ENCODE results near the gene POU4F2.

Gene POU4F2

DNA sequence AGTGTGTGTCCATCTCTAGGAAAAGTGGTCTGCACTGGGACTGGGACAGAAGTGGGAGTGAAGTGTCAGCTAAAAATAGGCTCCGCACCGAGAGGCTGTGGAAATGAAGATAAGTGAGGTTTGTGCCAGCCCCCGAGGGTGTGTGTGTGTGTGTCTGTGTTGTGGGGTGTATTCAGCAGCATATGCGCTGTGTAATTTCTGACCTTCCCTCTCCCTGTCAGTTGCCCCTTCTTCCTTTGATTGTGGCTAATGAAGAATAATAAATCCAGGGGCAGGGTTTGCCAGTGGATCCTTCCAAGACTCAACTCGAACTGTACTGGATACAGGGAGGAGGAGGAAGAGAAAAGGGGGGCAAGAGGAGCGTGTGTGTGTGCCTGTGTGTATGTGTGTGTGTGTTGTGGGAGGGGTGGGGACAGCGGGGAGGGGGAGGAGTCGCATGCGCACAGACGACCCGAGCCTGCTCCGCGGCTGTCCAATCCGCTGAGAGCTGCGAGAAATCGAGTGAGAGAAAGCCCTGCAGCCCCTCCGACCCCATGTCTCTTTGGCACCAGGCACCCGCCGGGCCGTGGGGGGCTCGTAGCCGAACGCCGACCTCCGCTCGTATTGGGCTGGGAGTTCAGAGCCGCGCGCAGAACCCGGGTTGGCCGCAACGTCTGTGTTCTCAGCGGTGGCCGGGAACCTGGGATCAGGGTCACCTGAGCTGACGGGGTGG is 916 bp upstream of the POU4F2 start:
- TF ChIP-seq EZH2phosphoT487 (IDR thresholded peaks at IDR 0.05; ENCODE audit: borderline replicate concordance): no peak
- TF ChIP-seq CTCF (conservative IDR thresholded peaks at IDR 0.05; ENCODE audit: low read length): no peak
- H4K20me1 ChIP-seq (ENCODE audit: insufficient read depth, low read length, poor library complexity, severe bottlenecking): no peaks in the 10 kb centered on the region
- H3K9me2 ChIP-seq (replicated peaks; ENCODE audit: low read depth, low read length): no peaks in the 10 kb centered on the region
- H3K9me3 ChIP-seq (ENCODE audit: insufficient read depth, low read depth, low read length): no peaks in the 10 kb centered on the region
- H3K4me1 ChIP-seq (ENCODE audit: insufficient read depth, low read length, poor library complexity, severe bottlenecking): no peaks in the 10 kb centered on the region
- H3K79me2 ChIP-seq (ENCODE audit: insufficient read depth, low read length): no peaks in the 10 kb centered on the region
- H3K9ac ChIP-seq (ENCODE audit: low read depth, low read length, poor library complexity, severe bottlenecking): no peak overlapping the region
- no peaks in the 10 kb centered on the region for H3F3A ChIP-seq (ENCODE audit: low read depth)
- H3K36me3 ChIP-seq (ENCODE audit: insufficient read depth, low read length): no peaks in the 10 kb centered on the region
- H3K27me3 ChIP-seq (ENCODE audit: insufficient read depth, low read length, poor library complexity, severe bottlenecking): no peaks in the 10 kb centered on the region
- no peak overlapping the region for H3K4me3 ChIP-seq (ENCODE audit: low read length, poor library complexity, severe bottlenecking)
- H3K4me2 ChIP-seq (ENCODE audit: low read depth, low read length, poor library complexity, severe bottlenecking): no peak overlapping the region
- H2AFZ ChIP-seq (ENCODE audit: low read length): no peak overlapping the region

DNA sequence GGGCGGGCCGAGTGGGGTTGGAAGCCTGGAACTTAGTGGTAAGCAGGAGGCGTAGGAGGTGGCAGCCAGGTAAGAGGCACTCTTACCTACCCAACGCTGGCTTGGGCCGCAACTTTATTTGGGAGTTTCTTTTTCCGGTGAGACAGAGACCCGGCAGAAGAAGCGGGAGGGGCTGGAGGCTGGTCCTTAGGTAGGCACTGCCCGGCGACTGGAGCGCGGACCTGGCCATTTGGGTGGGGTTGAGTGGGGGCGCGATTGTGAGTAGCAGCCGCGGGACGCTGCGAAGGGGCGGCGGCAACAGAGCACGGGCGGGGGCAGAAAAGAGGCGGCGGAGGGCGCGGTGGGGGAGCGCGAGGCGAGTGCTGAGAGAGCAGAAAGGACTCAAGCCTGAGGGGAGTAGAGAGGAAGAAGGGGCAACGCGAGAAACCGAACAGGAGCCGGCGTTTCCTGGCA is 334 bp upstream of the POU4F2 start:
- Histone ChIP-seq H3K79me2 (ENCODE audit: insufficient read depth, low read length) (no peaks in the 10 kb centered on the region), H3K4me3 (ENCODE audit: low read length, poor library complexity, severe bottlenecking) (no peak overlapping the region), H3K4me1 (ENCODE audit: insufficient read depth, low read length, poor library complexity, severe bottlenecking) (no peaks in the 10 kb centered on the region)

GRCh38 chr4:146639506-146639932 is 826 bp downstream of the POU4F2 start:
- H3K9me2 ChIP-seq (replicated peaks; ENCODE audit: low read depth, low read length): no peaks in the 10 kb centered on the region
- no peaks in the 10 kb centered on the region for H3K4me1 ChIP-seq (ENCODE audit: insufficient read depth, low read length, poor library complexity, severe bottlenecking)
- no peaks in the 10 kb centered on the region for H4K20me1 ChIP-seq (ENCODE audit: insufficient read depth, low read length, poor library complexity, severe bottlenecking)
- H3K9ac ChIP-seq (ENCODE audit: low read depth, low read length, poor library complexity, severe bottlenecking): no peak overlapping the region
- H3K79me2 ChIP-seq (ENCODE audit: insufficient read depth, low read length): no peaks in the 10 kb centered on the region
- H3K27me3 ChIP-seq (ENCODE audit: insufficient read depth, low read length, poor library complexity, severe bottlenecking): no peaks in the 10 kb centered on the region
- H3K4me3 ChIP-seq (ENCODE audit: low read length, poor library complexity, severe bottlenecking): no peak overlapping the region
- no peak overlapping the region for H3K4me2 ChIP-seq (ENCODE audit: low read depth, low read length, poor library complexity, severe bottlenecking)
- no peaks in the 10 kb centered on the region for H3K9me3 ChIP-seq (ENCODE audit: insufficient read depth, low read depth, low read length)
- no peak overlapping the region for H2AFZ ChIP-seq (ENCODE audit: low read length)
- H3K36me3 ChIP-seq (ENCODE audit: insufficient read depth, low read length): no peaks in the 10 kb centered on the region
- TF ChIP-seq EZH2phosphoT487 (IDR thresholded peaks at IDR 0.05; ENCODE audit: borderline replicate concordance) (no peak), CTCF (conservative IDR thresholded peaks at IDR 0.05; ENCODE audit: low read length) (no peak)
- no peaks in the 10 kb centered on the region for H3F3A ChIP-seq (ENCODE audit: low read depth)

More for the DNA sequence above, 334 bp upstream of the POU4F2 start:
- Histone ChIP-seq H3K9me3 (ENCODE audit: insufficient read depth, low read depth, low read length) (no peaks in the 10 kb centered on the region), H4K20me1 (ENCODE audit: insufficient read depth, low read length, poor library complexity, severe bottlenecking) (no peaks in the 10 kb centered on the region), H3K27me3 (ENCODE audit: insufficient read depth, low read length, poor library complexity, severe bottlenecking) (no peaks in the 10 kb centered on the region), H3K4me2 (ENCODE audit: low read depth, low read length, poor library complexity, severe bottlenecking) (no peak overlapping the region), H3K9ac (ENCODE audit: low read depth, low read length, poor library complexity, severe bottlenecking) (no peak overlapping the region), H2AFZ (ENCODE audit: low read length) (no peak overlapping the region), H3K9me2 (replicated peaks; ENCODE audit: low read depth, low read length) (no peaks in the 10 kb centered on the region), H3F3A (ENCODE audit: low read depth) (no peaks in the 10 kb centered on the region), H3K36me3 (ENCODE audit: insufficient read depth, low read length) (no peaks in the 10 kb centered on the region)
- TF ChIP-seq CTCF (conservative IDR thresholded peaks at IDR 0.05; ENCODE audit: low read length): no peak
- no peak for TF ChIP-seq EZH2phosphoT487 (IDR thresholded peaks at IDR 0.05; ENCODE audit: borderline replicate concordance)

Data from Loucy (cell line).